Measurements from ENCODE around the gene NT5DC1.

The NT5DC1 gene

DNA sequence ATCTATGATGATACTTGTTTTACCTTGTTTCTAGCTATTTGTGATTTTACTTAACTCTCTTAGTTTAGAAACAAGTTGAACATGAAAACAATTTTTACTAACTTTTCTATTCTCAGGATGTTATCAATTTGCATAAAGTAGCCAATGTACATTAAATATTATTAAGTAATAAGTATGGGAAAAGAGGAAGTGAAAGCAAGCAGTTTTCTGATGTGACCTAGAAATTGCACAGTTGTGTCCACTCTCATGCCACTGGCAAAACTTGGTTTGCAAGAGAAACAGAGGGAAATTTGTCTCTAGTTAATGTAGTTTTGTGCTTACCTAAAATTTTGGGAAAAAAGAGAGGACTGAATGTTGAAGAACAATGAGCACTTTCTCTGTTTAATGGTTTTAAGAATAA, 198.3 kb downstream of the NT5DC1 start:
- Histone ChIP-seq H2AFZ (ENCODE audit: low read length) (no peak overlapping the region), H3K4me3 (ENCODE audit: low read length, poor library complexity, severe bottlenecking) (no peak overlapping the region)

More for the DNA sequence above, 198.3 kb downstream of the NT5DC1 start:
- Histone ChIP-seq H3K9me3 (ENCODE audit: insufficient read depth, low read depth, low read length) (peaks cover 6% of the 10 kb centered on the region; the same call in 1 of the 2 replicates), H3K36me3 (ENCODE audit: insufficient read depth, low read length) (no peaks in the 10 kb centered on the region), H3F3A (ENCODE audit: low read depth) (no peaks in the 10 kb centered on the region), H4K20me1 (ENCODE audit: insufficient read depth, low read length, poor library complexity, severe bottlenecking) (no peaks in the 10 kb centered on the region), H3K9ac (ENCODE audit: low read depth, low read length, poor library complexity, severe bottlenecking) (no peak overlapping the region), H3K4me2 (ENCODE audit: low read depth, low read length, poor library complexity, severe bottlenecking) (no peak overlapping the region), H3K79me2 (ENCODE audit: insufficient read depth, low read length) (no peaks in the 10 kb centered on the region), H3K27me3 (ENCODE audit: insufficient read depth, low read length, poor library complexity, severe bottlenecking) (no peaks in the 10 kb centered on the region), H3K4me1 (ENCODE audit: insufficient read depth, low read length, poor library complexity, severe bottlenecking) (no peaks in the 10 kb centered on the region), H3K9me2 (replicated peaks; ENCODE audit: low read depth, low read length) (no peaks in the 10 kb centered on the region)
- TF ChIP-seq, protein P1, sequence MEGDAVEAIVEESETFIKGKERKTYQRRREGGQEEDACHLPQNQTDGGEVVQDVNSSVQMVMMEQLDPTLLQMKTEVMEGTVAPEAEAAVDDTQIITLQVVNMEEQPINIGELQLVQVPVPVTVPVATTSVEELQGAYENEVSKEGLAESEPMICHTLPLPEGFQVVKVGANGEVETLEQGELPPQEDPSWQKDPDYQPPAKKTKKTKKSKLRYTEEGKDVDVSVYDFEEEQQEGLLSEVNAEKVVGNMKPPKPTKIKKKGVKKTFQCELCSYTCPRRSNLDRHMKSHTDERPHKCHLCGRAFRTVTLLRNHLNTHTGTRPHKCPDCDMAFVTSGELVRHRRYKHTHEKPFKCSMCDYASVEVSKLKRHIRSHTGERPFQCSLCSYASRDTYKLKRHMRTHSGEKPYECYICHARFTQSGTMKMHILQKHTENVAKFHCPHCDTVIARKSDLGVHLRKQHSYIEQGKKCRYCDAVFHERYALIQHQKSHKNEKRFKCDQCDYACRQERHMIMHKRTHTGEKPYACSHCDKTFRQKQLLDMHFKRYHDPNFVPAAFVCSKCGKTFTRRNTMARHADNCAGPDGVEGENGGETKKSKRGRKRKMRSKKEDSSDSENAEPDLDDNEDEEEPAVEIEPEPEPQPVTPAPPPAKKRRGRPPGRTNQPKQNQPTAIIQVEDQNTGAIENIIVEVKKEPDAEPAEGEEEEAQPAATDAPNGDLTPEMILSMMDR (conservative IDR thresholded peaks at IDR 0.05; ENCODE audit: low read length): no peak
- no peak for TF ChIP-seq EZH2phosphoT487 (IDR thresholded peaks at IDR 0.05; ENCODE audit: borderline replicate concordance)

All from Loucy (cell line).